Measurements from ENCODE around the gene PM20D2. TPM values are rescaled to one million over a fixed set of nuclear protein-coding genes. Genes with fewer than 3 reads are reported as not detected.

Gene PM20D2
- total and polyA plus RNA-seq, 2 of the 8 experiments (the other 6 are each of a cell fraction or from before 2014, with no cell fraction given), result 2.7 to 7.6 TPM

GRCh38 chr6:89198235-89198634, 52.4 kb downstream of the PM20D2 start (continued):
- no peak for TF ChIP-seq CBX8 (IDR thresholded peaks at IDR 0.05; ENCODE audit: borderline replicate concordance, low read depth, low read length)
- no peak for TF ChIP-seq GABPA (IDR thresholded peaks at IDR 0.05; ENCODE audit: borderline replicate concordance, insufficient read depth, low read length)
- TF ChIP-seq FOSL1 (IDR thresholded peaks at IDR 0.05; ENCODE audit: insufficient read depth, low read depth, low read length), result no peak

Measured in H1 (cell line).